ENCODE data around the gene PER1.
"Not testable (repeated sequence)": the region's sequence is repeated elsewhere in the genome, so short reads cannot be mapped to it uniquely, and the experiment has no call there.

The PER1 gene

DNA sequence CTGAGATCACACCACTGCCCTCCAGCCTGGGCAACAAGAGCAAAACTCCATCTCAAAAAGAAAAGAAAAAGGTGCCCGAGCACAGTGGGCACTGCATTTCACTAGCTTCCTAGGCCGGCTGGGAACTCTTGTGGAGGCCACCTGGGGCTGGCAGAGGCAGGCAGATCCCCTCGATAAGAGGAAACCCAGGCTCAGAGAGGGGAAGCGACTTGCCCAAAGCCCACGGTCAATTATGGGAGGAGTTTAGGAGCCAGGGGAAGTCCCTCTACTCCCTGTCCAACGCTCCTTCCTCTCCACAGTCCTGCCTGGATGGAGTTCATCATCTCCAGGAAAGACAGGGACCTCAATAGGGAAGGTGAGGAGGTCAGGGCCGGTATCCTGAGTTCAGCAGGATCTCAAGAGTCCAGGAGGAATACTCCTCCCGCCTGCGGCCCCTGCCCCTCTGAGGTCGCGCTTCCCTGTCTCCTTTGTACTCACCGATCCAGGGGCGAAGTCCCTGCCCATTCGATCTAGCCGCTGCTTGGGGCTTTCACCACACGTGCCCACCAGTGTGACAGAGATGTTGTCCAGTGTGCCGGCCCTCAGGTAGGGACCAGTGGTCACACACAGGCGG lies 34.7 kb downstream of the PER1 start:
- H3K36me3 Mint-ChIP-seq (ENCODE audit: low read depth): peaks cover 6% of the 10 kb centered on the region
- H3K27ac Mint-ChIP-seq: peak overlapping the region; percentile 57
- no peaks in the 10 kb centered on the region for H3K9me3 Mint-ChIP-seq
- H3K4me1 Mint-ChIP-seq (ENCODE audit: low read depth): peaks cover 42% of the 10 kb centered on the region
- peak overlapping the region; percentile 89 for H3K4me3 Mint-ChIP-seq
- peaks cover 78% of the 10 kb centered on the region for H3K27me3 Mint-ChIP-seq (ENCODE audit: low read depth)

DNA sequence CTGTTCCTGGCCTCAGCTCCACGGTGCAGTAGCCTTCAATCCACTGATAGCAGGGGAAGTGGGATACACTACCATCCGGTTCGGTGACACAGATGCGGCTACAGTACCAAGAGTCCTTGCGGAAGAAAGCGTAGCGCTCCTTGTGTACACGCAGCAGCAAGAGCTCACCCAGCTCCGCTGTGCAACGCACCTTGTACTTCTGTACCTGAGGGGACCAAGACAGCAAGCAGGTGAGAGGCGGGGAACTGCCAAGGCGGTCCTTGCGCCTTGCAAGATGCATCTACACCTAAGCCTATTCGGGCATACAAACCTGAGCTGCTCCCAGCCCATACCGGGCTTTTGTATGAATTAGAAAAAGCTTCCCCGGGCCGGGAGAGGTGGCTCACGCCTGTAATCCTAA lies 35.4 kb downstream of the PER1 start:
- Mint-ChIP-seq H3K27me3 (ENCODE audit: low read depth) (peaks cover 76% of the 10 kb centered on the region), H3K4me1 (ENCODE audit: low read depth) (peaks cover 40% of the 10 kb centered on the region), H3K36me3 (ENCODE audit: low read depth) (peaks cover 6% of the 10 kb centered on the region), H3K27ac (no peak overlapping the region), H3K9me3 (no peaks in the 10 kb centered on the region), H3K4me3 (peak overlapping the region; percentile 23)

DNA sequence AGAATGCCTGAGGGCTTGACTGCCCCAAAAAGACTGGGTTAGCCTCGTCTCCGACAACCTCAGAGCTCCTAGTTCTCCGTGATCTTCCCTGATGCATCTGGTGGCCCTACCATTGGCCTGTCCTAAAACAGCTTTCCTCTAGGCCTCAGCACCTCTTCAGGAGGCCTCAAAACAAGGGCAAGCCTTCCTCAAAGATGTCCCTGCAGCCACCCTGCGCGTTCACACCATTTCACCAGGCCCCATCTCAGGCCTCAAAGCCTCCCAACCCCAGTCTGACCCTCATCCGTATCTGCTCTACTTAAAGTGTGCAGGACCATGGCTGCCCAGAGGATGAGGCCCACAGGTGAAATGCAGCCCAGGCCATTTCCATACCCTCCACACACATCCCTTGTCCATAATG lies 41.3 kb downstream of the PER1 start:
- Mint-ChIP-seq H3K27ac (peak overlapping the region; percentile 42), H3K4me3 (no peak overlapping the region), H3K27me3 (ENCODE audit: low read depth) (peaks cover 44% of the 10 kb centered on the region)

GRCh38 chr17:8110456-8110804 lies 41.8 kb downstream of the PER1 start:
- Mint-ChIP-seq H3K4me1 (ENCODE audit: low read depth) (no peaks in the 10 kb centered on the region), H3K27me3 (ENCODE audit: low read depth) (peaks cover 40% of the 10 kb centered on the region), H3K4me3 (no peak overlapping the region), H3K9me3 (no peaks in the 10 kb centered on the region), H3K36me3 (ENCODE audit: low read depth) (no peaks in the 10 kb centered on the region), H3K27ac (no peak overlapping the region)

More for the DNA sequence above, 41.3 kb downstream of the PER1 start:
- Mint-ChIP-seq H3K4me1 (ENCODE audit: low read depth) (no peaks in the 10 kb centered on the region), H3K9me3 (no peaks in the 10 kb centered on the region), H3K36me3 (ENCODE audit: low read depth) (no peaks in the 10 kb centered on the region)

GRCh38 chr17:8109661-8110455 lies 42.3 kb downstream of the PER1 start:
- no peak overlapping the region for H3K27ac Mint-ChIP-seq
- no peaks in the 10 kb centered on the region for H3K4me1 Mint-ChIP-seq (ENCODE audit: low read depth)
- H3K27me3 Mint-ChIP-seq (ENCODE audit: low read depth): peaks cover 38% of the 10 kb centered on the region
- no peaks in the 10 kb centered on the region for H3K9me3 Mint-ChIP-seq
- no peaks in the 10 kb centered on the region for H3K36me3 Mint-ChIP-seq (ENCODE audit: low read depth)
- no peak overlapping the region for H3K4me3 Mint-ChIP-seq

DNA sequence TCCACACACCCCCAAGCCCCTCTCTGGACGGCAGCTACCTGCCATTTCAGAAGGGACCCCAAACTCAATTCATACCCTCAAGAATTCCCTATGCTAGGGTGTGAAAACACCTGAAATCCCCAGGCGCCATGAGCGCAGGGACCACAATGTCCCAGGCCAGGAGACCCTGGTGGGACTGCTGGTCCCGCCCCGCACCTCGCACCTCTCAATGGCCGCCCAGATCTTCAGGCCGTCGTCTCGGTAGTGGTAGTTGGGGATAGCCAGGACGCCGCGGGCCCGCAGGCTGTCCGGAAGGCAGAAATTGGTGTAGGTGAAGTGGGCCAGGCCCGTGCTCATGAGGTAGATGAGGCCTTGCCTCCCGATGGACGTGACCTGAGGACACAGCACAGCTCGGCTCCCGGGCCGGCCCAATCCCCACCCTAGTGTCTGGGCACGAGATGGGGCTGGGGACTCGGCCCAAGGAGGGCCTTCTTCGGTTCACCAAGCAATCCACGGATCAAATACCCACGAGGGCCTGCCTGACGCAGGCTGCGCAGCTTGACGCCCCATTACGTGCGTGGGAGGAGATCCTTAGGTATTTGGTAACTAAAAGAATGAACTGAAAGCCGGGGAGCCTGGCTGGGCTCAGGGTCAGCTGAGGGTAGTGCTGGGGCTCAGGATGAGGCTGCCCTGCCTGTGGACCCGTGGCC lies 43.1 kb downstream of the PER1 start:
- no peak overlapping the region for H3K27ac Mint-ChIP-seq

DNA sequence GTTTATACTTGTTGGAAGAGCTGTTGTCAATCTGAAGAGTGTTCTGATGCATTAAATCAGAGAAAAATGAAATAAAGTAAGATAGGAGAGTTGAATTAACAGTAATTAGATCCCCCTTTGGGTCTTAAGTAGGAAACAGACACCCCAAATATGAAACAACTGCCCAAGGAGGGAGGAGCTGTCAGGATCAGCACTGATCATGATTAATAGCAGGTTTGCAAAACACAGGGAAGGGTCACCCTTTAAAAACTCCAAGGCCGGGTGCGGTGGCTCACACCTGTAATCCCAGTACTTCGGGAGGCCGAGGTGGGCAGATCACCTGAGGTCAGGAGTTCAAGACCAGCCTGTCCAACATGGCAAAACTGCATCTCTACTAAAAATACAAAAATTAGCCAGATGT lies 45.2 kb downstream of the PER1 start:
- H3K9me3 Mint-ChIP-seq; H3K4me3 Mint-ChIP-seq; H3K4me1 Mint-ChIP-seq (ENCODE audit: low read depth); H3K27ac Mint-ChIP-seq; H3K36me3 Mint-ChIP-seq (ENCODE audit: low read depth): not testable (repeated sequence)
- H3K27me3 Mint-ChIP-seq (ENCODE audit: low read depth): peaks cover 18% of the 10 kb centered on the region

More for the DNA sequence above, 43.1 kb downstream of the PER1 start:
- Mint-ChIP-seq H3K36me3 (ENCODE audit: low read depth) (no peaks in the 10 kb centered on the region), H3K4me3 (no peak overlapping the region), H3K27me3 (ENCODE audit: low read depth) (peaks cover 31% of the 10 kb centered on the region), H3K4me1 (ENCODE audit: low read depth) (no peaks in the 10 kb centered on the region), H3K9me3 (no peaks in the 10 kb centered on the region)

GRCh38 chr17:8105957-8106398 lies 46.2 kb downstream of the PER1 start:
- Mint-ChIP-seq H3K4me1 (ENCODE audit: low read depth) (no peaks in the 10 kb centered on the region), H3K27me3 (ENCODE audit: low read depth) (peaks cover 11% of the 10 kb centered on the region), H3K9me3 (no peaks in the 10 kb centered on the region), H3K4me3 (no peak overlapping the region), H3K36me3 (ENCODE audit: low read depth) (no peaks in the 10 kb centered on the region), H3K27ac (no peak overlapping the region)

DNA sequence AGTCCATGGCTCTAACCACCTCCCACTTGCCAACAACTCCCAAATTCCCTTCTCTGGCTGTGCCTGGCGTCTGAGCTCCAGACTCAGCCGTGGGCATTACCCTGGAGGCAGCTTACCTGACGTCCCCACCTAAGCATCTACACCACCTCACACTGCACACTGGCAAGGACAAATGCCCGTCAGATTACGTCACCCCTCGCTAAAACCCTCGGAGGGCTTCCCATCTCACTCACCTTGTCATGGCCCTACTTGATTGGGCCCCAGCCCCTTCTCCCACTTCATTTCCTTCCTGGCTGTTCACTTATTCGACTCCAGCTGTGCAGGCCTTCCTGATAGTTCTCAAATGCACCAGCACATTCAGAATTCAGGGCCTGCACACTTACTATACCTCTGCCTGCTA lies 47.3 kb downstream of the PER1 start:
- Mint-ChIP-seq H3K4me1 (ENCODE audit: low read depth) (no peaks in the 10 kb centered on the region), H3K27ac (no peak overlapping the region), H3K4me3 (no peak overlapping the region), H3K27me3 (ENCODE audit: low read depth) (peaks cover 9% of the 10 kb centered on the region), H3K36me3 (ENCODE audit: low read depth) (no peaks in the 10 kb centered on the region), H3K9me3 (no peaks in the 10 kb centered on the region)

DNA sequence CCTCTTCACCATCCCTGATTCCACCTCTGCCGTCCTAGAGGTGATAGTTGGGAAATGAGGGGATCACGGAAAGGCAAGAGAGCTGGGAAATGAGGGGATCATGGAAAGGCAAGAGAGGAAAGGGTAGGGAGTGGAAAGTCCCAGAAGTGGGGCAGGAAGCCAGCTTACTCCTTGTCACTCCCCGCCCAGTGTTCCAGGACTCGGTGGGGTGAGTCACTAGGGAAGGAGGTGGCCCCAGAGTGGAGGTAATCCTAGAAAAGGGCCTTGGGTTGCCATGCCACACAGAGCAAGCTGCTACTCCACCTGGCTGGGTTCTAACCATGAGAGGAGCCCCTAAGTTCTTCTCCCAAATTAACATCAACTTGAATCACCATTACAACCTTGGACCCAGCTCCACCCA lies 48.7 kb downstream of the PER1 start:
- Mint-ChIP-seq H3K27me3 (ENCODE audit: low read depth) (peaks cover 9% of the 10 kb centered on the region), H3K9me3 (no peaks in the 10 kb centered on the region), H3K4me1 (ENCODE audit: low read depth) (no peaks in the 10 kb centered on the region), H3K27ac (no peak overlapping the region), H3K4me3 (no peak overlapping the region), H3K36me3 (ENCODE audit: low read depth) (no peaks in the 10 kb centered on the region)

DNA sequence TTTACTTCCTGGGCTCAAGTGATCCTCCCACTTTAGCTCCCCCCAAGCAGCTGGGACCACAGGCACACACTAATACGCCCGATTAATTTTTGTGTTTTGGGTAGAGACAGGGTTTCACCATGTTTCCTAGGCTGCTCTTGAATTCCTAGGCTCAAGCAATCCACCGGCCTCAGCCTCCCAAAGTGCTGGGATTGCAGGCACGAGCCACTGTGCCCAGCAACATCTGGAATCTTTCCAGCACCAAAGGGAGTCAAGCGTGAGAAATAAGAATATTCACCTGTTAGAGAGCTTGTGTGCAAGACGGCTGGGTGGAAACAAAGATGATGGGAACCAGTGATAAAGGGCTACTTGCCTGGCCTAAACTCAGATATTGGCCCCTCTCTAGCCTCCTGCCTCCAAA lies 50.5 kb downstream of the PER1 start:
- Mint-ChIP-seq H3K4me3 (no peak overlapping the region), H3K27me3 (ENCODE audit: low read depth) (peaks cover 14% of the 10 kb centered on the region), H3K4me1 (ENCODE audit: low read depth) (no peaks in the 10 kb centered on the region), H3K36me3 (ENCODE audit: low read depth) (no peaks in the 10 kb centered on the region), H3K9me3 (no peaks in the 10 kb centered on the region), H3K27ac (no peak overlapping the region)

- Mint-ChIP-seq H3K4me3 (no peak overlapping the region), H3K36me3 (ENCODE audit: low read depth) (no peaks in the 10 kb centered on the region), H3K27me3 (ENCODE audit: low read depth) (peaks cover 19% of the 10 kb centered on the region), H3K9me3 (no peaks in the 10 kb centered on the region), H3K27ac (no peak overlapping the region), H3K4me1 (ENCODE audit: low read depth) (no peaks in the 10 kb centered on the region)
These were observed 51.4 kb downstream of the PER1 start for GRCh38 chr17:8100763-8101162.

DNA sequence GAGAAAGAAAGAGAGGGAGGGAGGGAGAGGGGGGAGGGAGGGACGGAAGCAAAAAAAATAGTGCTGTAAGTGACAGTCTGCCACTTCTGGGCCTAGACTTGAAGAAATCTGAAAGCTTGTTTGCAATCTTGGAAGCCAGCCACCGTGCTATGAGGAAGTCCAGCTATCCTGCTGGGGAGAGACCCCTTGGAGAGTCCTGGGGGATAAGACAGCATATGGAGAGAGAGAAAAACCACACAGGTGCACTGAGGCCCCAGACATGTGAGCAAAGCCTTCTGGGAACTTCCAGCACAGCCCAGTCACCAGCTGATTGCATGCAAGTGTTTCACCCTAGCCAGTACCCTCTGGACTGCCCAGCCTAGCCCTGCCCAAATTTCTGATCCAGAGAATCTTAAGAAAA lies 52.1 kb downstream of the PER1 start:
- H3K27ac Mint-ChIP-seq: no peak overlapping the region
- no peaks in the 10 kb centered on the region for H3K4me1 Mint-ChIP-seq (ENCODE audit: low read depth)

DNA sequence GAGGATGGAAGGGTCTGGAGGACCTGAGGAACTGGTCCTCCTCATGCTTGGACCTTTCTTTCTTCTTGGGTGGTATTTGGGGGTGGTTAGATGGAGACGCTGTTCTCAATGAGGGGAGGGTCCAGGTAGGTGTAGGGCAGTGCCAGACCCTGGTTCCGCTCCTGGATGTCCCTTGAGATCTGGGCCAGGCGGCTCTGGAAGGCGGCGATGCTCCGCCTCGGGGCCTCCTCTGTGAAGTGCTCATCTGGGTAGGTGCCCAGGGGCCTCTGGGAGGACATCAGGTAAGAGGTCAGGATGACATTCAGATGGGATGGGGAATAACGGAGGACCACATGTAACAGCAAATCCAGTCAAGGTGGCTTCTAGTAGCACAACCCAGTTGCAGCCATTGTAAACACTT lies 55.7 kb downstream of the PER1 start:
- Mint-ChIP-seq H3K4me3 (no peak overlapping the region), H3K9me3 (no peaks in the 10 kb centered on the region), H3K27ac (no peak overlapping the region), H3K36me3 (ENCODE audit: low read depth) (no peaks in the 10 kb centered on the region), H3K4me1 (ENCODE audit: low read depth) (peaks cover 6% of the 10 kb centered on the region), H3K27me3 (ENCODE audit: low read depth) (peaks cover 25% of the 10 kb centered on the region)

More for the DNA sequence above, 52.1 kb downstream of the PER1 start:
- H3K4me3 Mint-ChIP-seq: no peak overlapping the region
- H3K36me3 Mint-ChIP-seq (ENCODE audit: low read depth): no peaks in the 10 kb centered on the region
- H3K9me3 Mint-ChIP-seq: no peaks in the 10 kb centered on the region
- H3K27me3 Mint-ChIP-seq (ENCODE audit: low read depth): peaks cover 18% of the 10 kb centered on the region

DNA sequence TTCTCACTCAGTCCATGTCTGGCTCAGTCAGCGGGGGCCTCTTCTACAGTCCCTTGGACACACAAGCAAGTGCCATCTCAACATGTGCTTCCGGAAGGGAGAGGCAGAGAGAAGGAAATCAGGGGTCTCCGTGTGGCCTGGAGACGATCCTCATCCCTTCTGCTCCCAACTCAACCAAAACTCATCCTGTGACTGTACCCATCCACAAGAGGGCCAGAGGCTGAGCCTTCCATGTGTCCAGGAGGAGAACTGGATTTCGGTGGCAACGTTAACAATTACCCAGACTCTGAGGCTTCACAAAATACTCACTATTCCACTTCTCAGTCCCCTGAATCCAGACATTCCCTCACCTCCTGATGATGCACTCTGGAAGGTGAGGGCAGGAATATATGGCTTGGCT lies 56.8 kb downstream of the PER1 start:
- H3K27me3 Mint-ChIP-seq (ENCODE audit: low read depth): peaks cover 25% of the 10 kb centered on the region
- peaks cover 6% of the 10 kb centered on the region for H3K4me1 Mint-ChIP-seq (ENCODE audit: low read depth)
- H3K4me3 Mint-ChIP-seq: no peak overlapping the region
- no peak overlapping the region for H3K27ac Mint-ChIP-seq
- H3K9me3 Mint-ChIP-seq: no peaks in the 10 kb centered on the region
- no peaks in the 10 kb centered on the region for H3K36me3 Mint-ChIP-seq (ENCODE audit: low read depth)

Measured in T-helper 1 cell treated with Interleukin-12 subunit alpha and Interleukin-12 subunit beta and Interleukin-4 antibody, amounts not matched to agents 30 μg/mL and 1 μg/mL, for 36 hours (primary cell).